WTC11 (cell line): Measurements from ENCODE around the gene CA11. TPM values are rescaled to one million over a fixed set of nuclear protein-coding genes. Genes with fewer than 3 reads are reported as not detected.

Experiments
- ATAC-seq: fragments of 200-7000 bp; cut with Tn5 transposase; 2 replicates; pipeline ENCODE4 v1.10.0; 2021; ENCODE audit warnings: mild to moderate bottlenecking, moderate library complexity
- CTCF ChIA-PET: fragments of 300-600 bp; sonication (Branson Sonifier 250); formaldehyde crosslinking; loops from one replicate; lab custom pipeline; 2021; ENCODE audit warnings: antibody characterized with exemption; lab: Charles Lee
- POLR2A ChIA-PET: fragments of 350-600 bp; sonication (Branson Sonifier 250); formaldehyde crosslinking; loops from one replicate; lab custom pipeline; 2021; ENCODE audit warnings: antibody characterized with exemption; lab: Charles Lee
- DNase-seq: peaks from one replicate; pipeline ENCODE4 v3.0.0; 2021; ENCODE audit warnings: low spot score
- H3K27ac Mint-ChIP-seq: 2 replicates; pipeline ENCODE4 v1.8.0; 2021; ENCODE audit warnings: mixed read lengths
- H3K27me3 Mint-ChIP-seq: 2 replicates; pipeline ENCODE4 v1.8.0; 2021; ENCODE audit warnings: low read depth, mild to moderate bottlenecking, moderate library complexity, mixed read lengths
- H3K36me3 Mint-ChIP-seq: 2 replicates; pipeline ENCODE4 v1.8.0; 2021; ENCODE audit warnings: mixed read lengths
- H3K4me1 Mint-ChIP-seq: 2 replicates; pipeline ENCODE4 v1.8.0; 2022; ENCODE audit warnings: mixed read lengths
- H3K4me3 Mint-ChIP-seq: 2 replicates; pipeline ENCODE4 v1.8.0; 2021; ENCODE audit warnings: mild to moderate bottlenecking, moderate library complexity, mixed read lengths
- H3K9me3 Mint-ChIP-seq: 2 replicates; pipeline ENCODE4 v1.8.0; 2021; ENCODE audit warnings: mixed read lengths
- AFF4 ChIP-seq: sonication (generic); formaldehyde crosslinking; IDR thresholded peaks from 2 replicates; pipeline ENCODE4 v1.8.1; 2023; ENCODE audit warnings: mild to moderate bottlenecking, missing genetic modification reagents, borderline replicate concordance
- AR ChIP-seq: fragments of 250-450 bp; sonication (Bioruptor Pico); IDR thresholded peaks from 2 replicates; pipeline ENCODE4 v1.9.0; 2021; ENCODE audit warnings: mild to moderate bottlenecking
- E2F4 ChIP-seq: sonication (generic); formaldehyde crosslinking; IDR thresholded peaks from 2 replicates; pipeline ENCODE4 v1.8.1; 2022; ENCODE audit warnings: low read depth, mild to moderate bottlenecking, moderate library complexity, missing genetic modification reagents, borderline replicate concordance
- ESRRA ChIP-seq: sonication (generic); formaldehyde crosslinking; IDR thresholded peaks from 2 replicates; pipeline ENCODE4 v1.8.1; 2022; ENCODE audit warnings: mild to moderate bottlenecking, missing genetic modification reagents, borderline replicate concordance
- FOXK1 ChIP-seq: sonication (generic); formaldehyde crosslinking; IDR thresholded peaks from 2 replicates; pipeline ENCODE4 v1.8.0; 2022; ENCODE audit warnings: mild to moderate bottlenecking, moderate library complexity, missing genetic modification reagents
- GRHL2 ChIP-seq: fragments of 250-450 bp; sonication (Bioruptor Pico); IDR thresholded peaks from 2 replicates; pipeline ENCODE4 v1.8.0; 2022; ENCODE audit warnings: mild to moderate bottlenecking, moderate library complexity; ENCODE audit not compliant: insufficient replicate concordance, severe bottlenecking
- GTF2I ChIP-seq: fragments of 250-450 bp; sonication (Bioruptor Pico); conservative IDR thresholded peaks from 2 replicates; pipeline ENCODE4 v1.4.0; 2021; ENCODE audit warnings: mild to moderate bottlenecking
- MAX ChIP-seq: sonication (generic); formaldehyde crosslinking; IDR thresholded peaks from 2 replicates; pipeline ENCODE4 v1.8.0; 2022; ENCODE audit warnings: mild to moderate bottlenecking, missing genetic modification reagents
- SP1 ChIP-seq: sonication (generic); formaldehyde crosslinking; conservative IDR thresholded peaks from 2 replicates; pipeline ENCODE4 v1.8.1; 2022; ENCODE audit warnings: missing genetic modification reagents
- TEAD4 ChIP-seq: sonication (generic); formaldehyde crosslinking; IDR thresholded peaks from 2 replicates; pipeline ENCODE4 v1.8.0; 2022; ENCODE audit warnings: mild to moderate bottlenecking, missing genetic modification reagents
- USF1 ChIP-seq: sonication (generic); formaldehyde crosslinking; IDR thresholded peaks from 2 replicates; pipeline ENCODE4 v1.8.0; 2022; ENCODE audit warnings: mild to moderate bottlenecking, missing genetic modification reagents
- ZNF423 ChIP-seq: fragments of 250-450 bp; sonication (Bioruptor Pico); IDR thresholded peaks from 2 replicates; pipeline ENCODE4 v2.1.2; 2022; ENCODE audit warnings: mild to moderate bottlenecking, moderate library complexity
- ZNF532 ChIP-seq: fragments of 250-450 bp; sonication (Bioruptor Pico); IDR thresholded peaks from 2 replicates; pipeline ENCODE4 v1.9.0; 2021; ENCODE audit warnings: mild to moderate bottlenecking, borderline replicate concordance
- ZNF671 ChIP-seq: fragments of 250-450 bp; sonication (Bioruptor Pico); IDR thresholded peaks from 2 replicates; pipeline ENCODE4 v1.8.0; 2021; ENCODE audit warnings: mild to moderate bottlenecking
- total RNA-seq: library from RNA; stranded (reverse); gene quantifications from 3 replicates; pipeline ENCODE4 v1.2.3, GENCODE V29; 2021

The CA11 gene
- total RNA-seq, 1 experiment from 2014 or later = 41.4 TPM

- TF ChIP-seq ESRRA (CRISPR knock-in tag) (no peak), AR (CRISPR knock-in tag) (no peak)
Measured at GRCh38 chr19:48595171-48595570, 50.8 kb downstream of the CA11 start (continued).

- Mint-ChIP-seq H3K4me1 (peaks cover 8% of the 10 kb centered on the region), H3K27ac (no peak overlapping the region)
- CTCF ChIA-PET = interaction anchor here (0.6 to 5.0 kb wide), 8 partner anchors 18 to 257 kb away, joined by 3 to 68 read pairs (median 4); no protein-coding TSS in a partner anchor
- TF ChIP-seq TEAD4 (CRISPR knock-in tag) (no peak), FOXK1 (CRISPR knock-in tag) (no peak)
- TF ChIP-seq, all 79 proteins: peak for 0
- Mint-ChIP-seq H3K4me3 (no peak overlapping the region), H3K9me3 (no peaks in the 10 kb centered on the region), H3K27me3 (peaks cover 30% of the 10 kb centered on the region), H3K36me3 (no peaks in the 10 kb centered on the region)
- ATAC-seq (peak; percentile 67), DNase-seq (no peak)
- POLR2A ChIA-PET = no interaction called here
Measured at GRCh38 chr19:48591021-48591420, 55.0 kb downstream of the CA11 start.

GRCh38 chr19:48588670-48589401 is 57.2 kb downstream of the CA11 start:
- ChIA-PET POLR2A (interaction anchor here (1.0 kb wide), 1 partner anchor 268 kb away, joined by 3 read pairs; no protein-coding TSS in a partner anchor), CTCF (interaction anchor here (0.6 to 10.1 kb wide), 46 partner anchors 9 to 479 kb away, joined by 3 to 297 read pairs (median 4); partner anchors contain the start of genes FAM83E, KDELR1, LMTK3 and PLA2G4C)
- DNase-seq = peak; percentile 96
- ATAC-seq = peak; percentile 80
- Mint-ChIP-seq H3K36me3 (no peaks in the 10 kb centered on the region), H3K9me3 (no peaks in the 10 kb centered on the region), H3K27ac (no peak overlapping the region), H3K4me1 (peaks cover 12% of the 10 kb centered on the region), H3K27me3 (peaks cover 30% of the 10 kb centered on the region), H3K4me3 (peak overlapping the region; percentile 72)
- peak; percentile 100 for TF ChIP-seq GTF2I (CRISPR knock-in tag)
- no peak for TF ChIP-seq AFF4 (CRISPR knock-in tag)
- 0 out of 2 replicates have a peak, but pooled peaks have one; percentile 47 for TF ChIP-seq ZNF532 (CRISPR knock-in tag)
- TF ChIP-seq ZNF671 = peak; percentile 67
- peak; percentile 32; the same call in 1 of the 2 replicates for TF ChIP-seq SP1 (CRISPR knock-in tag)
- 0 out of 2 replicates have a peak, but pooled peaks have one; percentile 15 for TF ChIP-seq USF1 (CRISPR knock-in tag)
- TF ChIP-seq ZNF423 (CRISPR knock-in tag) = 0 out of 2 replicates have a peak, but pooled peaks have one; percentile 18
- no peak for TF ChIP-seq GRHL2 (CRISPR knock-in tag)
- TF ChIP-seq E2F4 = no peak
- TF ChIP-seq MAX (CRISPR knock-in tag) = no peak; the same call in 1 of the 2 replicates
